Esophagus (tissue), 2 donors: ENCODE results near the gene LGALS1. TPM values are rescaled to one million over a fixed set of nuclear protein-coding genes. Genes with fewer than 3 reads are reported as not detected.

ENCODE experiments used
- H3K27ac ChIP-seq, 2 donors: one replicate each; pipeline ENCODE4 v1.5.1; 2013; ENCODE audit warnings: low read depth in 2 of 2, mild to moderate bottlenecking in 2 of 2, inconsistent platforms in 1 of 2, low read length in 1 of 2, moderate library complexity in 1 of 2
- H3K27me3 ChIP-seq, 2 donors: one replicate each; pipeline ENCODE4 v1.6.1; 2013; ENCODE audit warnings: low read length in 2 of 2, control low read depth in 1 of 2, mild to moderate bottlenecking in 1 of 2; ENCODE audit not compliant: insufficient read depth in 2 of 2, control insufficient read depth in 1 of 2
- H3K36me3 ChIP-seq, 2 donors: one replicate each; pipeline ENCODE4 v1.6.1; 2013; ENCODE audit warnings: low read length in 1 of 2; ENCODE audit not compliant: control insufficient read depth in 2 of 2, insufficient read depth in 2 of 2
- H3K4me1 ChIP-seq, 2 donors: one replicate each; pipeline ENCODE4 v1.6.1; 2013; ENCODE audit warnings: low read length in 1 of 2; ENCODE audit not compliant: control insufficient read depth in 2 of 2, insufficient read depth in 2 of 2
- H3K4me3 ChIP-seq, 2 donors: one replicate each; pipeline ENCODE4 v1.5.1; 2013; ENCODE audit warnings: low read length in 2 of 2, mild to moderate bottlenecking in 2 of 2, low read depth in 1 of 2, moderate library complexity in 1 of 2
- H3K9me3 ChIP-seq, 2 donors: one replicate each; pipeline ENCODE4 v1.6.1; 2013; ENCODE audit warnings: mild to moderate bottlenecking in 2 of 2, low read depth in 1 of 2, low read length in 1 of 2, moderate library complexity in 1 of 2; ENCODE audit not compliant: control insufficient read depth in 2 of 2, insufficient read depth in 1 of 2
- WGBS, 2 donors: extraction: QIAGEN DNeasy Blood & Tissue Kit; methylation state at CpG; one replicate each; pipeline ENCODE4 v1.1.7; 2013; 5-methylcytosine and 5-hydroxymethylcytosine counted together
- polyA plus RNA-seq, 2 donors: library from polyadenylated mRNA; stranded (reverse); fragments of 200-250 nt; gene quantifications; one replicate each; pipeline ENCODE4 v1.2.3, GENCODE V29; 2013
- donor health status: healthy with polysubstance abuse.
- donor health status: Bipolar disorder and iron deficiency.

The LGALS1 gene
- polyA plus RNA-seq, 2 donors = 160 to 194 TPM

GRCh38 chr22:37660709-37661045, 14.8 kb upstream of the LGALS1 start:
- Histone ChIP-seq H3K27ac (peak overlapping the region; percentile 20 to 56), H3K36me3 (peaks cover 0 to 4% of the 10 kb centered on the region in 2 donors), H3K4me1 (peaks cover 0 to 17% of the 10 kb centered on the region in 2 donors), H3K9me3 (no peaks in the 10 kb centered on the region), H3K27me3 (no peaks in the 10 kb centered on the region), H3K4me3 (no peak overlapping the region)
- 72 to 75% methylated on average over 2 of the region's 2 CpGs for WGBS, 2 donors

GRCh38 chr22:37661160-37661924, 14.1 kb upstream of the LGALS1 start:
- WGBS, 2 donors = 50 to 64% methylated on average over 12 of the region's 12 CpGs
- no peaks in the 10 kb centered on the region for H3K9me3 ChIP-seq
- peak overlapping the region; percentile 20 to 56 for H3K27ac ChIP-seq
- peaks cover 0 to 17% of the 10 kb centered on the region in 2 donors for H3K4me1 ChIP-seq
- peaks cover 0 to 4% of the 10 kb centered on the region in 2 donors for H3K36me3 ChIP-seq
- H3K27me3 ChIP-seq = no peaks in the 10 kb centered on the region
- H3K4me3 ChIP-seq = no peak overlapping the region

- Histone ChIP-seq H3K4me3 (no peak overlapping the region), H3K27me3 (no peaks in the 10 kb centered on the region), H3K27ac (peak overlapping the region in 1 of 2 donors; percentile 37), H3K9me3 (no peaks in the 10 kb centered on the region), H3K4me1 (peaks cover 0 to 17% of the 10 kb centered on the region in 2 donors), H3K36me3 (peaks cover 0 to 4% of the 10 kb centered on the region in 2 donors)
- WGBS, 2 donors = 83 to 86% methylated on average over 5 of the region's 5 CpGs
These were observed 13.4 kb upstream of the LGALS1 start for GRCh38 chr22:37662039-37662438.

- H3K4me3 ChIP-seq = no peak overlapping the region
- peaks cover 0 to 4% of the 10 kb centered on the region in 2 donors for H3K36me3 ChIP-seq
- no peaks in the 10 kb centered on the region for H3K9me3 ChIP-seq
- peaks cover 0 to 17% of the 10 kb centered on the region in 2 donors for H3K4me1 ChIP-seq
- 73 to 75% methylated on average over 16 of the region's 16 CpGs for WGBS, 2 donors
- no peaks in the 10 kb centered on the region for H3K27me3 ChIP-seq
- H3K27ac ChIP-seq = peak overlapping the region in 1 of 2 donors; percentile 35
These were observed 11.8 kb upstream of the LGALS1 start for GRCh38 chr22:37663521-37664140.

GRCh38 chr22:37664249-37665101, 11.0 kb upstream of the LGALS1 start:
- Histone ChIP-seq H3K27ac (no peak overlapping the region), H3K4me3 (no peak overlapping the region), H3K36me3 (peaks cover 0 to 4% of the 10 kb centered on the region in 2 donors), H3K27me3 (no peaks in the 10 kb centered on the region), H3K9me3 (no peaks in the 10 kb centered on the region), H3K4me1 (peaks cover 0 to 12% of the 10 kb centered on the region in 2 donors)
- WGBS, 2 donors = 67 to 78% methylated on average over 16 of the region's 16 CpGs

- Histone ChIP-seq H3K36me3 (peaks cover 0 to 4% of the 10 kb centered on the region in 2 donors), H3K4me1 (peaks cover 0 to 4% of the 10 kb centered on the region in 2 donors), H3K4me3 (no peak overlapping the region), H3K9me3 (no peaks in the 10 kb centered on the region), H3K27ac (no peak overlapping the region), H3K27me3 (no peaks in the 10 kb centered on the region)
- 95% methylated on average over 24 of the region's 24 CpGs for WGBS, 2 donors
These were observed 9.9 kb upstream of the LGALS1 start for GRCh38 chr22:37665487-37665886.

GRCh38 chr22:37669586-37669985, 5.8 kb upstream of the LGALS1 start:
- Histone ChIP-seq H3K4me1 (peaks cover 0 to 2% of the 10 kb centered on the region in 2 donors), H3K27ac (no peak overlapping the region)
- 67 to 71% methylated on average over 6 of the region's 6 CpGs for WGBS, 2 donors

GRCh38 chr22:37672206-37672919, 3.1 kb upstream of the LGALS1 start:
- 63 to 74% methylated on average over 15 of the region's 15 CpGs for WGBS, 2 donors
- Histone ChIP-seq H3K36me3 (no peaks in the 10 kb centered on the region), H3K27ac (peak overlapping the region in 1 of 2 donors; percentile 9), H3K27me3 (no peaks in the 10 kb centered on the region), H3K9me3 (no peaks in the 10 kb centered on the region), H3K4me1 (peaks cover 0 to 10% of the 10 kb centered on the region in 2 donors), H3K4me3 (no peak overlapping the region)

More at GRCh38 chr22:37669586-37669985, 5.8 kb upstream of the LGALS1 start:
- Histone ChIP-seq H3K4me3 (no peak overlapping the region), H3K27me3 (no peaks in the 10 kb centered on the region), H3K9me3 (no peaks in the 10 kb centered on the region), H3K36me3 (peaks cover 0 to 4% of the 10 kb centered on the region in 2 donors)
